T-helper 22 cell (primary cell): Measurements from ENCODE around the gene VPS13D.

ENCODE experiments used
- DNase-seq: peaks from one replicate; pipeline ENCODE4 v3.0.0-alpha.2; 2020; ENCODE audit warnings: low read depth

Gene VPS13D

GRCh38 chr1:12229835-12230548, at the start of gene VPS13D:
Gene VPS13D, plus strand, starts transcription at chr1:12230030. Its CDS starts 4,237 bp downstream, at chr1:12234267.
- DNase-seq = peak; percentile 70

- DNase-seq = no peak
These were observed 49.5 kb upstream of the VPS13D start for GRCh38 chr1:12180315-12180714.

GRCh38 chr1:12180903-12181302, 48.9 kb upstream of the VPS13D start:
- no peak for DNase-seq

- DNase-seq = no peak
These were observed 48.3 kb upstream of the VPS13D start for GRCh38 chr1:12181568-12181967.

- DNase-seq = no peak
These were observed 47.3 kb upstream of the VPS13D start for GRCh38 chr1:12182410-12182984.

GRCh38 chr1:12183095-12183794, 46.6 kb upstream of the VPS13D start:
- DNase-seq = no peak

GRCh38 chr1:12184008-12184681, 45.7 kb upstream of the VPS13D start:
- DNase-seq = no peak

- no peak for DNase-seq
These were observed 44.6 kb upstream of the VPS13D start for GRCh38 chr1:12185036-12185917.

GRCh38 chr1:12185918-12186678, 43.7 kb upstream of the VPS13D start:
- DNase-seq = no peak

- DNase-seq = no peak
These were observed 43.2 kb upstream of the VPS13D start for GRCh38 chr1:12186679-12186985.

- no peak for DNase-seq
These were observed 41.7 kb upstream of the VPS13D start for GRCh38 chr1:12188115-12188514.

- DNase-seq = no peak
These were observed 41.0 kb upstream of the VPS13D start for GRCh38 chr1:12188657-12189327.

- no peak for DNase-seq
These were observed 40.5 kb upstream of the VPS13D start for GRCh38 chr1:12189328-12189682.

GRCh38 chr1:12191242-12192032, 38.4 kb upstream of the VPS13D start:
- DNase-seq = no peak

GRCh38 chr1:12194666-12195216, 35.1 kb upstream of the VPS13D start:
- no peak for DNase-seq

GRCh38 chr1:12195416-12195815, 34.4 kb upstream of the VPS13D start:
- no peak for DNase-seq

GRCh38 chr1:12196641-12197482, 33.0 kb upstream of the VPS13D start:
- no peak for DNase-seq

- no peak for DNase-seq
These were observed 32.3 kb upstream of the VPS13D start for GRCh38 chr1:12197483-12197880.

GRCh38 chr1:12200208-12200607, 29.6 kb upstream of the VPS13D start:
- no peak for DNase-seq
